ENCODE results near the gene KRT81. TPM values are rescaled to one million over a fixed set of nuclear protein-coding genes. Genes with fewer than 3 reads are reported as not detected.
"Not testable (repeated sequence)": the region's sequence is repeated elsewhere in the genome, so short reads cannot be mapped to it uniquely, and the experiment has no call there.

Gene KRT81
- total RNA-seq, 1 experiment from 2014 or later = 10.8 TPM

GRCh38 chr12:52317468-52318052, 26.2 kb upstream of the KRT81 start:
- no peak for DNase-seq (ENCODE audit: low spot score)

DNA sequence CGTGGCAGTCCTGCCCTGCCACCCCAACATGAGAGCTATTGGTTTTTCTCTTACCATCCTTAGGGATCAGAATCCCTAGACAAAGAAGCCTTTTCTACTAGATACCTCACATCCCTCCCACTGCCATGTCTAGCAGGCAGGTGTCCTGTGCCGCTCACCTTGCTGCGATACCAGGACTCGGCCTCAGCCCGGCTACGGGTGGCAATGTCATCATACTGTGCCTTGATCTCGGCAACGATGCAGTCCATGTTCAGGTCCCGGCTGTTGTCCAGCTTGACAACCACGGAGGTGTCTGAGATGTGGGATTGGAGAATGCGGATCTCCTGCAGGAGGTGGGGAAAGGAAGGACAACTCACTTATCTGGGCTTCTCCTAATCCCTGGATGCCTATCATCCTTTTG, 25.4 kb upstream of the KRT81 start:
- DNase-seq (ENCODE audit: low spot score) = no peak

DNA sequence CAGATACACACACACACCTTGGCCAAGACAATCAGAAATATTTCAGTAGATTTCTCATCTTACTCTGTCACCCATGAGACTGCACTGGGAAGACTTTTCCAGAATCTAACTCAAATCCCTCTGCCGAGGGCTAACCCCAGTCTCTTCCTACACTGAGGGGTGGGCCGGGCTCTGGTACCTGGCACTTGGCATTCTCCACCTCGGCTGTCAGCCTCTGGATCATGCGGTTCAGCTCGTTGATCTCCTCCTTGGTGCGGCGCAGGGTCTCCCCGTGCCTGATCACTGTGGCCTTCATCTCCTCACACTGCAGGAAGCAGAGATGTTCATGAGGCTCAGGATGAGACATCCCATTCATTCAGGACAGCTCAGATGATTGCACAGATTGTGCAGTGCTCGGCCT, 25.0 kb upstream of the KRT81 start:
- DNase-seq (ENCODE audit: low spot score) = no peak

DNA sequence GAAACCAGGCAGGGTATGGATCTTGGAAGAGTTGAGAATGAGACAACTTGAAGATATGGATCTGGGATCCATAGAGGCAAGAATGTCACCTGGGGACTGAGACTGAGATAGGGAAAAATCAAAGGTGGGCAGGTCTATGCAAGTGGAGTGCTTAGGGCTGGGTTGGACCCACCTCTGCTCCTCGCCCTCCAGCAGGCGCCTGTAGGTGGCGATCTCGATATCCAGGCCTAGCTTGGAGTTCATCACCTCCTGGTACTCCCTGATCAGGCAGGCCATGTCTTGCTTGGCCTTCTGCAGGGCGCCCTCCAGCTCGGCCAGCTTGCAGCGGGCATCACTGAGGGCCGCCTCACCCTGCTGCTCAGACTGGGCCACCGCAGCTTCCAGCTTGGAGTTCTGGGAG, 24.4 kb upstream of the KRT81 start:
- not testable (repeated sequence) for DNase-seq (ENCODE audit: low spot score)

- DNase-seq (ENCODE audit: low spot score) = no peak
Observed at GRCh38 chr12:52314511-52314910, 23.2 kb upstream of the KRT81 start.

DNA sequence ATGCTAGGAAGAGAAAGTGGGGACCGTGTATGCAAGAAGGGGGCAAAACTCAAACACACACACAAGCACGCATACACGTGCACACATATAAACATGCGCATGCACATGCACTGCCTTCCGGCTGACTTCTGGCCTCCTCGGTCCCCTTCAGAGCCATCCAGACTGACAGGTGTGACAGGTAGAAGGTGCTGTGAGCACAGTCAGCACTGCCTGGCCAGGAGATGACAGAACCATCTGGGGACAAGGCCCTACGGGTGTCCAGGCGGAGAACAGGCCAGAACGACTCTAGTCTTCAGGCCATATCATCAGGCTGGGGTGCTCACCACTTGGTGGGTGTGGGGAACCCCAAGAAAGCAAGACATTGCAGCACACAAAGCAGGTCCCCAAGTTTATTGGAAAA, 22.6 kb upstream of the KRT81 start:
- DNase-seq (ENCODE audit: low spot score) = no peak

GRCh38 chr12:52313461-52313860, 22.1 kb upstream of the KRT81 start:
- DNase-seq (ENCODE audit: low spot score) = no peak

GRCh38 chr12:52312086-52312485, 20.8 kb upstream of the KRT81 start:
- no peak for DNase-seq (ENCODE audit: low spot score)

DNA sequence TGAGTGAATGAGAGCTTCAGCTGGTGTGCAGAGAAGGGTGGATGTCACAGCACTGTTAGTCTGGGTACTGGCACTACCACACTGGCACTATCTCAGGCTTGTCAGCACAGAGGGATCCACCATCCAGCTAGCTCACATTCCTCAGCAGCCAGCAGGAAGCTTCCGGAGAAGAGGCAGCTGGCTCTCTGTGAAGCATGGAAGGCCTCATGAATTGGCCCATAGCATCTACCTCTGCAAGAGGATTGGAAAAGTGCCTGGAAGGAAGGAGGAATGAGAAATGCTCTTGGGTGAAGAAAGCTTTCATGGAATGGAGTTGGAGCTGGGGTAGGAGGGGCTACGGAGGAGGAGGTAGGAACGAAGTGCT, 19.9 kb upstream of the KRT81 start:
- no peak for DNase-seq (ENCODE audit: low spot score)

GRCh38 chr12:52310622-52311284, 19.4 kb upstream of the KRT81 start:
- no peak for DNase-seq (ENCODE audit: low spot score)

- DNase-seq (ENCODE audit: low spot score) = no peak
Observed at GRCh38 chr12:52308806-52309425, 17.6 kb upstream of the KRT81 start.

GRCh38 chr12:52307836-52308805, 16.8 kb upstream of the KRT81 start:
- DNase-seq (ENCODE audit: low spot score) = no peak

DNA sequence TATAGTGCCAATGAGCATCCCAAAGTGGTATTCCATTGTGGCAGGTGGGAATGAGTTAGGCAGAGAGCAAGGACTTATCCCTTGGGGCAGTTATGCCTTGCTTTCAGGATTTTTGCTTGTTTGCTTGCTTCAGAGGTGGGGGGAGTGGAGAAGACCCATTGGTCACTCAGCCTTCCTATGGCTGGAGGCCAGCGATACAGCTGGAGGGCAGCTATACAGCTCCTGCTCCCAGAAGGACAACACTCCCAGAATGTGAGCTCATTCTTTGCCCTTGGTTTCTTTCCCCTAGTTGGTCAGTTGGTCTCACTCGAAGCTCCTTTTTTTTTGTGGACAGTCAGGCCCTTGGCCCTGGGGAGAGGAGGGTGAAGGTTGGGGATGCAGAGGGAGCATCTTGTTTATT, 15.4 kb upstream of the KRT81 start:
- DNase-seq (ENCODE audit: low spot score) = no peak

GRCh38 chr12:52305921-52306705, 14.8 kb upstream of the KRT81 start:
- DNase-seq (ENCODE audit: low spot score) = no peak

DNA sequence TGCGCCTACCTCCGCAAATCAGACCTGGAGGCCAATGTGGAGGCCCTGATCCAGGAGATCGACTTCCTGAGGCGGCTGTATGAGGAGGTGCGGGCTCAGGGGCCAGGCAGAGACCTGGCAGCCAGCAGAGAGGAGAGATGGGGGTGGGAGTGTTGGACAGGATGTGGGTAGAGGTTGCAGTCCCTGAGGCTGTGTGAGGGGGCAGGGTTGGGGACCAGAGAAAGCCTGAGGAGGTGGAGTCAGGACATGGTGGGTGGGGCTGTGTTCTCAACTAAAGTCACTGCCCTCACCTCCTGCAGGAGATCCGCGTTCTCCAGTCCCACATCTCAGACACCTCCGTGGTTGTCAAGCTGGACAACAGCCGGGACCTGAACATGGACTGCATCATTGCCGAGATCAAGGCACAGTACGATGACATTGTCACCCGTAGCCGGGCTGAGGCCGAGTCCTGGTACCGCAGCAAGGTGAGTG, 13.6 kb upstream of the KRT81 start:
- peak; percentile 49 for DNase-seq (ENCODE audit: low spot score)

DNA sequence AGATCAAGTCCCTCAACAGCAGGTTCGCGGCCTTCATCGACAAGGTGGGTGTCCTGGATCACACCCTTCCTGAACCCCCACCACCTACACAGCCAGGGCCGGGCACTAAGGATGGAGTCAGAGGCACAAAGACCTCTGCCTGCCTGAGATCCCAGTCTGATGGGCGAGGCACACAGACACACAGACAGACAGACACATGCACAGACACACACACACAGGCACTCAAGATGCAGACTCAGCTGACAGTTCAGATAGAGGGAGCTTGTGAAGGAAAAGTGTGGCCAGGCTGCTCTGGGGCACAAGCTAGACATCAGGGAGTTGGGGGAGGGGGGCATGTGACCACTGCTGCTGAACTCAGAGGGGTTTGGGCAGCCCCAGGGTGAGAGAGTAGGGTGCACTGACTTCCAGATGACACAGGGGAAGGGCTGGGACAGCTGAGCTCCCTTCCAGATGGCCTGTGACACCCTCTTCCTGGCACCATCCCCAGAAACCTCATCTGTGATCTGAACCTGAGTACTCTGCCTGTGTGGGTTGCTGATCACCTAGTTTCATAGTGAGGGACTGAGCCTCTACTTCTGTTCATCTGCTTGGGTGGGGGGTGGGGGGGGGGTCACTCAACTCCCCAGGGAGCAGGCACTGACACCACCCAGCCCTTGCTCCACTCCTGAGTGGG, 11.0 kb upstream of the KRT81 start:
- not testable (repeated sequence) for DNase-seq (ENCODE audit: low spot score)

GRCh38 chr12:52301721-52302120, 10.4 kb upstream of the KRT81 start:
- DNase-seq (ENCODE audit: low spot score) = not testable (repeated sequence)

GRCh38 chr12:52300796-52301691, 9.7 kb upstream of the KRT81 start:
- DNase-seq (ENCODE audit: low spot score) = no peak

DNA sequence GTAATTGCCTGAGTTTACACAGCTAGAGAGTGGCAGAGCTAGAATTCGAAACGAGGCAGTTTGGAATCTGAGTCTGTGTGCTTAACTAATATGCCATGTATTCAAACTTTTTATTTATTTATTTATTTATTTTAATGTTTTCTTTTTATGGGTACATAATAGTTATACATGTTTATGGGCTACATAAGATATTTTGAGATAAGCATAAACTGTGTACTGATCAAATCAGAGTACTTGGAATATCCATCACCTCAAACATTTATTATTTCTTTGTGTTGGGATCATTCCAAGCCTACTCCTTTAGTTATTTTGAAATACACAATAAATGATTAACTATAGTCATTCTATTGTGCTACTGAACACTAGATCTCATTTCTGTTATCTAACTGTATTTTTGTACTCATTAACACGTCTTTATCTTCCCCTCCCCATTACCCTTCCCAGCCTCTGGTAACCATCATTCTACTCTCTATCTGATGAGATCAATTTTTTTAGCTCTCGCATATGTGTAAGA, 7.4 kb upstream of the KRT81 start:
- no peak for DNase-seq (ENCODE audit: low spot score)
